Sigmoid colon (tissue), 7 donors: Measurements from ENCODE around the gene CTSD. TPM values are rescaled to one million over a fixed set of nuclear protein-coding genes. Genes with fewer than 3 reads are reported as not detected.
"Not testable (repeated sequence)": the region's sequence is repeated elsewhere in the genome, so short reads cannot be mapped to it uniquely, and the experiment has no call there.

ENCODE experiments used
- DNase-seq: peaks from one replicate; pipeline ENCODE4 v3.0.0-alpha.2; 2019
- H3K27ac ChIP-seq, 4 donors: fragments of 200-600 bp; sonication (generic); one replicate each; pipeline ENCODE4 v1.5.1; 2016 to 2019; ENCODE audit warnings: mild to moderate bottlenecking in 1 of 4
- H3K27me3 ChIP-seq, 3 donors: fragments of 200-600 bp; sonication (generic); one replicate each; pipeline ENCODE4 v1.5.1; 2019; ENCODE audit warnings: mild to moderate bottlenecking in 1 of 3
- H3K36me3 ChIP-seq, 4 donors: fragments of 200-600 bp; sonication (generic); one replicate each; pipeline ENCODE4 v1.5.1; 2016 to 2019
- H3K4me1 ChIP-seq, 4 donors: fragments of 200-600 bp; sonication (generic); one replicate each; pipeline ENCODE4 v1.5.1; 2017 to 2019
- H3K4me3 ChIP-seq, 4 donors: fragments of 200-600 bp; sonication (generic); one replicate each; pipeline ENCODE4 v1.5.1; 2017 to 2019; ENCODE audit warnings: mild to moderate bottlenecking in 2 of 4, moderate library complexity in 1 of 4
- H3K9me3 ChIP-seq, 4 donors: fragments of 200-600 bp in 3 of 4; sonication (generic) in 3 of 4; one replicate each; pipeline versions ENCODE4 v1.5.1 to v1.6.1; 2013 to 2019
- CTCF ChIP-seq, 4 experiments: fragments of 450-650 bp in 3 of 4; fragments of 200-600 bp in 1 of 4; IDR thresholded peaks; one replicate each; pipeline ENCODE4 v1.5.1; 2016 to 2019; ENCODE audit warnings: antibody characterized with exemption in 4 of 4, mild to moderate bottlenecking in 3 of 4, moderate library complexity in 2 of 4
- EP300 ChIP-seq, 4 donors: sonication (generic); formaldehyde crosslinking; IDR thresholded peaks; one replicate each; pipeline ENCODE4 v1.6.1; 2017; ENCODE audit warnings: antibody characterized with exemption in 4 of 4
- POLR2A ChIP-seq, 2 donors: fragments of 450-650 bp; IDR thresholded peaks; one replicate each; pipeline ENCODE4 v1.6.1; 2016; ENCODE audit warnings: antibody characterized with exemption in 2 of 2, mild to moderate bottlenecking in 2 of 2, moderate library complexity in 2 of 2
- POLR2AphosphoS5 ChIP-seq, 4 donors: sonication (generic); formaldehyde crosslinking; IDR thresholded peaks; one replicate each; pipeline ENCODE4 v1.6.1; 2017; ENCODE audit warnings: antibody characterized with exemption in 4 of 4
- WGBS, 2 donors: extraction: QIAGEN DNeasy Blood & Tissue Kit; methylation state at CpG; one replicate each; pipeline ENCODE4 v1.1.7; 2013; 5-methylcytosine and 5-hydroxymethylcytosine counted together
- intact Hi-C: fragments of 100-400 bp; cut with DNase I; formaldehyde crosslinking; loops from one replicate; pipeline ENCODE4 v1.15.1; 2023
- polyA plus RNA-seq, 3 donors: library from polyadenylated mRNA; stranded (reverse); fragments of 200-250 nt; gene quantifications; one replicate each; pipeline ENCODE4 v1.2.3, GENCODE V29; 2013
- total RNA-seq, 4 donors: library from RNA; depleted of rRNA; stranded (reverse); fragments of >200 nt; gene quantifications; one replicate each; pipeline ENCODE4 v1.1.0, GENCODE V29; 2016
- donor health status: healthy with polysubstance abuse.
- donor health status: Bipolar disorder and iron deficiency.
- donor health status: healthy.

The CTSD gene
- total and polyA plus RNA-seq, 7 donors, result 173 to 1,586 (median 222) TPM

GRCh38 chr11:1770061-1770460, 6.3 kb upstream of the CTSD start:
- Histone ChIP-seq H3K36me3 (no peaks in the 10 kb centered on the region), H3K9me3 (no peaks in the 10 kb centered on the region), H3K4me3 (no peak overlapping the region), H3K4me1 (peaks cover 0 to 13% (median 8%) of the 10 kb centered on the region in 4 donors), H3K27ac (no peak overlapping the region), H3K27me3 (no peaks in the 10 kb centered on the region)
- intact Hi-C loops, result no loop called here
- TF ChIP-seq EP300 (IDR thresholded peaks at IDR 0.05) (no peak), POLR2A (IDR thresholded peaks at IDR 0.05) (no peak), POLR2AphosphoS5 (IDR thresholded peaks at IDR 0.05) (no peak), CTCF (IDR thresholded peaks at IDR 0.05) (no peak)
- 86 to 93% methylated on average over 7 of the region's 7 CpGs for WGBS, 2 donors
- no peak for DNase-seq

- H3K27ac ChIP-seq, H3K36me3 ChIP-seq, H3K9me3 ChIP-seq, H3K4me3 ChIP-seq, intact Hi-C loops, H3K27me3 ChIP-seq: not testable (repeated sequence)
- WGBS, 2 donors, result 31 to 78% methylated on average over 9 of the region's 9 CpGs
- H3K4me1 ChIP-seq, result peaks cover 0 to 17% (median 9%) of the 10 kb centered on the region in 4 donors
- DNase-seq, result peak; percentile 48
Measured at GRCh38 chr11:1769304-1769936, 5.7 kb upstream of the CTSD start.

GRCh38 chr11:1768141-1768469, 4.4 kb upstream of the CTSD start:
- intact Hi-C loops, result no loop called here
- WGBS, 2 donors, result 78 to 85% methylated on average over 7 of the region's 7 CpGs
- DNase-seq, result no peak

GRCh38 chr11:1767399-1768140, 3.8 kb upstream of the CTSD start:
- Histone ChIP-seq H3K4me3 (no peak overlapping the region), H3K36me3 (no peaks in the 10 kb centered on the region), H3K27me3 (no peaks in the 10 kb centered on the region), H3K9me3 (no peaks in the 10 kb centered on the region), H3K27ac (no peak overlapping the region), H3K4me1 (peaks cover 0 to 21% (median 18%) of the 10 kb centered on the region in 4 donors)
- DNase-seq, result peak; percentile 61
- intact Hi-C loops, result no loop called here
- WGBS, 2 donors, result 86 to 91% methylated on average over 19 of the region's 19 CpGs
- TF ChIP-seq POLR2A (IDR thresholded peaks at IDR 0.05) (no peak), EP300 (IDR thresholded peaks at IDR 0.05) (no peak), POLR2AphosphoS5 (IDR thresholded peaks at IDR 0.05) (no peak), CTCF (IDR thresholded peaks at IDR 0.05) (no peak)

More at GRCh38 chr11:1768141-1768469, 4.4 kb upstream of the CTSD start:
- no peaks in the 10 kb centered on the region for H3K9me3 ChIP-seq
- peaks cover 0 to 21% (median 16%) of the 10 kb centered on the region in 4 donors for H3K4me1 ChIP-seq
- H3K4me3 ChIP-seq, result no peak overlapping the region
- H3K27ac ChIP-seq, result no peak overlapping the region
- TF ChIP-seq POLR2A (IDR thresholded peaks at IDR 0.05) (no peak), CTCF (IDR thresholded peaks at IDR 0.05) (no peak), EP300 (IDR thresholded peaks at IDR 0.05) (no peak), POLR2AphosphoS5 (IDR thresholded peaks at IDR 0.05) (no peak)
- no peaks in the 10 kb centered on the region for H3K36me3 ChIP-seq
- no peaks in the 10 kb centered on the region for H3K27me3 ChIP-seq

GRCh38 chr11:1766719-1767398, 3.1 kb upstream of the CTSD start:
- no peak for TF ChIP-seq EP300 (IDR thresholded peaks at IDR 0.05)
- TF ChIP-seq POLR2A (IDR thresholded peaks at IDR 0.05), result no peak
- TF ChIP-seq CTCF (IDR thresholded peaks at IDR 0.05), result no peak
- TF ChIP-seq POLR2AphosphoS5 (IDR thresholded peaks at IDR 0.05), result no peak
- DNase-seq, result peak; percentile 60

More at GRCh38 chr11:1766719-1767398, 3.1 kb upstream of the CTSD start:
- H3K4me3 ChIP-seq, result no peak overlapping the region
- H3K27ac ChIP-seq, result no peak overlapping the region
- intact Hi-C loops, result no loop called here
- 95 to 96% methylated on average over 22 of the region's 22 CpGs for WGBS, 2 donors
- H3K4me1 ChIP-seq, result peaks cover 0 to 22% (median 20%) of the 10 kb centered on the region in 4 donors
- no peaks in the 10 kb centered on the region for H3K27me3 ChIP-seq
- no peaks in the 10 kb centered on the region for H3K36me3 ChIP-seq
- no peaks in the 10 kb centered on the region for H3K9me3 ChIP-seq
